Neural crest cell (in vitro differentiated cells): Measurements from ENCODE around the gene RELN. TPM values are rescaled to one million over a fixed set of nuclear protein-coding genes. Genes with fewer than 3 reads are reported as not detected.

Experiments
- DNase-seq: peaks from one replicate; pipeline ENCODE4 v3.0.0; 2021; ENCODE audit warnings: low read depth, mixed read lengths, low spot score
- H3K27ac Mint-ChIP-seq: one replicate; pipeline ENCODE4 v1.8.0; 2021; ENCODE audit warnings: mild to moderate bottlenecking, mixed read lengths; ENCODE audit not compliant: unreplicated experiment
- H3K27me3 Mint-ChIP-seq: 2 replicates; pipeline ENCODE4 v1.8.0; 2021; ENCODE audit warnings: low read depth, mild to moderate bottlenecking, mixed read lengths
- H3K36me3 Mint-ChIP-seq: 2 replicates; pipeline ENCODE4 v1.8.0; 2021; ENCODE audit warnings: low read depth, mild to moderate bottlenecking, mixed read lengths
- H3K4me1 Mint-ChIP-seq: 2 replicates; pipeline ENCODE4 v1.8.0; 2021; ENCODE audit warnings: mixed read lengths
- H3K4me3 Mint-ChIP-seq: one replicate; pipeline ENCODE4 v1.8.0; 2021; ENCODE audit warnings: mild to moderate bottlenecking, mixed read lengths
- H3K9me3 Mint-ChIP-seq: 2 replicates; pipeline ENCODE4 v1.8.0; 2021; ENCODE audit warnings: mixed read lengths
- CTCF ChIP-seq: fragments of 200-600 bp; sonication (generic); conservative IDR thresholded peaks from 2 replicates; pipeline ENCODE4 v1.5.0; 2021; ENCODE audit warnings: antibody characterized with exemption, mild to moderate bottlenecking
- total RNA-seq: library from RNA; stranded (reverse); gene quantifications from 2 replicates; pipeline ENCODE4 v1.2.1, GENCODE V29; 2021

The RELN gene
- total RNA-seq, 1 donor from 2014 or later, result 0.02 TPM

GRCh38 chr7:103597606-103598005 is 391.9 kb downstream of the RELN start:
- peaks cover 82% of the 10 kb centered on the region for H3K27me3 Mint-ChIP-seq
- no peak for DNase-seq
- no peak for TF ChIP-seq CTCF
- H3K9me3 Mint-ChIP-seq, result no peaks in the 10 kb centered on the region
- H3K4me1 Mint-ChIP-seq, result no peaks in the 10 kb centered on the region
- no peak overlapping the region for H3K27ac Mint-ChIP-seq
- H3K36me3 Mint-ChIP-seq, result no peaks in the 10 kb centered on the region
- no peak overlapping the region for H3K4me3 Mint-ChIP-seq

GRCh38 chr7:103594186-103594585 is 395.3 kb downstream of the RELN start:
- DNase-seq, result no peak
- Mint-ChIP-seq H3K27me3 (peaks cover 63% of the 10 kb centered on the region), H3K27ac (no peak overlapping the region), H3K9me3 (peaks cover 4% of the 10 kb centered on the region), H3K36me3 (no peaks in the 10 kb centered on the region), H3K4me1 (no peaks in the 10 kb centered on the region), H3K4me3 (no peak overlapping the region)
- TF ChIP-seq CTCF, result no peak

GRCh38 chr7:103593691-103594090 is 395.8 kb downstream of the RELN start:
- H3K27ac Mint-ChIP-seq, result no peak overlapping the region
- H3K36me3 Mint-ChIP-seq, result no peaks in the 10 kb centered on the region
- H3K27me3 Mint-ChIP-seq, result peaks cover 61% of the 10 kb centered on the region
- peaks cover 4% of the 10 kb centered on the region for H3K9me3 Mint-ChIP-seq
- no peak for DNase-seq
- H3K4me1 Mint-ChIP-seq, result no peaks in the 10 kb centered on the region
- TF ChIP-seq CTCF, result no peak
- H3K4me3 Mint-ChIP-seq, result no peak overlapping the region

- no peak for TF ChIP-seq CTCF
- Mint-ChIP-seq H3K9me3 (peaks cover 4% of the 10 kb centered on the region), H3K4me3 (no peak overlapping the region), H3K27me3 (peaks cover 60% of the 10 kb centered on the region), H3K4me1 (no peaks in the 10 kb centered on the region), H3K27ac (no peak overlapping the region), H3K36me3 (no peaks in the 10 kb centered on the region)
- no peak for DNase-seq
These were observed 396.6 kb downstream of the RELN start for GRCh38 chr7:103592844-103593243.

- H3K4me1 Mint-ChIP-seq, result no peaks in the 10 kb centered on the region
- no peak overlapping the region for H3K27ac Mint-ChIP-seq
- H3K36me3 Mint-ChIP-seq, result no peaks in the 10 kb centered on the region
- H3K4me3 Mint-ChIP-seq, result no peak overlapping the region
- no peak for DNase-seq
- H3K27me3 Mint-ChIP-seq, result peaks cover 61% of the 10 kb centered on the region
- H3K9me3 Mint-ChIP-seq, result peaks cover 4% of the 10 kb centered on the region
- no peak for TF ChIP-seq CTCF
These were observed 397.3 kb downstream of the RELN start for GRCh38 chr7:103592187-103592586.

- H3K4me1 Mint-ChIP-seq, result no peaks in the 10 kb centered on the region
- H3K27ac Mint-ChIP-seq, result no peak overlapping the region
- no peak overlapping the region for H3K4me3 Mint-ChIP-seq
- H3K36me3 Mint-ChIP-seq, result no peaks in the 10 kb centered on the region
- no peak for DNase-seq
- H3K9me3 Mint-ChIP-seq, result no peaks in the 10 kb centered on the region
- no peak for TF ChIP-seq CTCF
- peaks cover 69% of the 10 kb centered on the region for H3K27me3 Mint-ChIP-seq
These were observed 409.4 kb downstream of the RELN start for GRCh38 chr7:103580031-103580430.
